Lower lobe of right lung (tissue), 2 donors: ENCODE data around the gene SELENOO. TPM values are rescaled to one million over a fixed set of nuclear protein-coding genes. Genes with fewer than 3 reads are reported as not detected.

Source experiments
- ATAC-seq, 2 donors: fragments of 200-7000 bp; cut with Tn5 transposase; one replicate each; pipeline ENCODE4 v1.9.1; 2020 to 2022; ENCODE audit warnings: mild to moderate bottlenecking in 2 of 2, moderate library complexity in 2 of 2
- DNase-seq: peaks from one replicate; pipeline ENCODE4 v3.0.0-alpha.2; 2020
- H3K27ac ChIP-seq: fragments of 200-600 bp; one replicate; pipeline ENCODE4 v1.8.0; 2022
- H3K27me3 ChIP-seq: fragments of 200-600 bp; one replicate; pipeline ENCODE4 v1.8.0; 2022; ENCODE audit warnings: low read depth
- H3K36me3 ChIP-seq: fragments of 200-600 bp; one replicate; pipeline ENCODE4 v1.8.0; 2022; ENCODE audit warnings: mild to moderate bottlenecking
- H3K4me1 ChIP-seq: fragments of 200-600 bp; one replicate; pipeline ENCODE4 v1.8.0; 2022
- H3K4me3 ChIP-seq: fragments of 200-600 bp; one replicate; pipeline ENCODE4 v1.8.0; 2022; ENCODE audit warnings: mild to moderate bottlenecking
- H3K9me3 ChIP-seq: fragments of 200-600 bp; one replicate; pipeline ENCODE4 v1.8.0; 2022
- CTCF ChIP-seq: fragments of 200-600 bp; IDR thresholded peaks from one replicate; pipeline ENCODE4 v1.8.0; 2022; ENCODE audit warnings: antibody characterized with exemption, mild to moderate bottlenecking
- intact Hi-C: fragments of 100-400 bp; cut with DNase I; formaldehyde crosslinking; loops from one replicate; pipeline ENCODE4 v1.11.0; 2022
- total RNA-seq: library from RNA; stranded (reverse); fragmentation: NEBNext Ultra II Directional; extraction: Animal tissue kit (Norgen Biotek cat#: 25700); gene quantifications from one replicate; pipeline ENCODE4 v1.2.1, GENCODE V29; 2021
- donor health status: DM: no; HTN: yes; CAD: no; lungs with severe emphysema.

SELENOO gene
- total RNA-seq, 1 donor from 2014 or later = 18.7 TPM

GRCh38 chr22:50190182-50190940, 10.4 kb upstream of the SELENOO start:
- intact Hi-C loops = no loop called here
- Histone ChIP-seq H3K4me1 (peaks cover 61% of the 10 kb centered on the region), H3K9me3 (no peaks in the 10 kb centered on the region), H3K4me3 (peak overlapping the region; percentile 59), H3K27me3 (no peaks in the 10 kb centered on the region), H3K27ac (peak overlapping the region; percentile 93), H3K36me3 (peaks cover 22% of the 10 kb centered on the region)
- ATAC-seq (peak; percentile 84 to 85), DNase-seq (peak; percentile 94)
- TF ChIP-seq CTCF = peak; percentile 56

- Histone ChIP-seq H3K36me3 (peaks cover 30% of the 10 kb centered on the region), H3K4me3 (peak overlapping the region; percentile 59), H3K9me3 (no peaks in the 10 kb centered on the region), H3K27ac (peak overlapping the region; percentile 93), H3K27me3 (no peaks in the 10 kb centered on the region), H3K4me1 (peaks cover 59% of the 10 kb centered on the region)
- TF ChIP-seq CTCF = no peak
- DNase-seq (peak; percentile 72), ATAC-seq (peak; percentile 24 to 38)
- intact Hi-C loops = no loop called here
Measured at GRCh38 chr22:50190941-50191741, 9.7 kb upstream of the SELENOO start.

GRCh38 chr22:50192436-50193204, 8.2 kb upstream of the SELENOO start:
- intact Hi-C loops = no loop called here
- Histone ChIP-seq H3K27ac (peak overlapping the region; percentile 93), H3K4me1 (peaks cover 47% of the 10 kb centered on the region), H3K4me3 (no peak overlapping the region), H3K36me3 (peaks cover 45% of the 10 kb centered on the region), H3K9me3 (no peaks in the 10 kb centered on the region), H3K27me3 (no peaks in the 10 kb centered on the region)
- no peak for TF ChIP-seq CTCF
- no peak for DNase-seq
- no peak for ATAC-seq

- H3K9me3 ChIP-seq = no peaks in the 10 kb centered on the region
- intact Hi-C loops = no loop called here
- no peak for TF ChIP-seq CTCF
- ATAC-seq (no peak), DNase-seq (no peak)
- no peaks in the 10 kb centered on the region for H3K27me3 ChIP-seq
- H3K4me3 ChIP-seq = no peak overlapping the region
- H3K36me3 ChIP-seq = peaks cover 55% of the 10 kb centered on the region
- peaks cover 45% of the 10 kb centered on the region for H3K4me1 ChIP-seq
- H3K27ac ChIP-seq = no peak overlapping the region
Measured at GRCh38 chr22:50193621-50194020, 7.2 kb upstream of the SELENOO start.

- Histone ChIP-seq H3K4me3 (no peak overlapping the region), H3K27me3 (no peaks in the 10 kb centered on the region), H3K4me1 (peaks cover 39% of the 10 kb centered on the region), H3K9me3 (no peaks in the 10 kb centered on the region), H3K36me3 (peaks cover 57% of the 10 kb centered on the region), H3K27ac (no peak overlapping the region)
- ATAC-seq (no peak), DNase-seq (no peak)
- TF ChIP-seq CTCF = no peak
- intact Hi-C loops = no loop called here
Measured at GRCh38 chr22:50194037-50194805, 6.6 kb upstream of the SELENOO start.
